Measurements from ENCODE around the gene DHH.

DHH gene

DNA sequence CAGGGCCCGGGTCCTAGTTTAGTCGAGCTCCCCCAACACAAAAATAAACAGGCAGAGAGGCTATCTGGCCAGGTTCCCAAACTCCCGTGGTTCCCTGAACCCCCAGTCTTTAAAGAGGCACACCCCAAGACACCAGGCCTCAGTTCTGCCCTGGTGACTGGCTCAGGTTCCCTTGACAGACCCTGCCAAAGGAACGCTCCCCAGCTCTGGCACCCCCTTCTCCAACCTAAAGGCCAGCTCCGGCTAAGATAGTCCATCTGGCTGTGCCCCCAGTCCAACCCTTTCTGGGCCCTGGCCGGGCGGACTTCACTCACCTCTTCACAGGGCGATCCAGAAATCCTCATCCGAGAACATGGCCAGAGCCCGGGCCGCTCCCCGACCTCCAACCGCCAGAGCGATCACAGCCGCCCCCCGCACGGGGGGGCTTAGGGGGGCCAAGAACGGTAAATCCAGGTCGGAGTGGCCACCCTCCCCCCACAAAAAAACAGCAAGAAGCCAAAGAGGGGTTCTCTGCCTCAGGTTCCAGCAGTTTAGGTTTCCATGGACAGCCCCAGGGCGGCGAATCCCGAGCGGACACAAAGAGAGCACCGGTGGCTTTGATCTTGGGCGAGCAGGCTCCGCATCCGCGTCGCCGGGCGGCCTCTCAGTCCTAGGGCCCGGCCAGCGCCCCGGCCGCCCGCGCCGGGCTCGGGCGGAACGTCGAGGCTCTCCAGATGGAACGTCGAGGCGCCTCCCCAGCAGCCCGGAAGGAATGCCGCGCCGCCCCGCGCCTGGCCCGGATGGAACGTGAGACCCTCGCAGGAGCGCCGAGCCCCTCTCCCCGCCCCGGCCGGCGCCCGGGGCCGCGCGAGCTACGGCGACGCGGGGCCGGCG, 35.1 kb downstream of the DHH start:
- H3K4me3 ChIP-seq (ENCODE audit: insufficient read depth, low read depth, low read length, poor library complexity, severe bottlenecking), result peak overlapping the region; percentile 98
- DNase-seq, result peak in 1 of 3 donors; percentile 9
- H3K4me1 ChIP-seq (ENCODE audit: control insufficient read depth, insufficient read depth, low read length, poor library complexity, severe bottlenecking), result peaks cover 51% of the 10 kb centered on the region

DNA sequence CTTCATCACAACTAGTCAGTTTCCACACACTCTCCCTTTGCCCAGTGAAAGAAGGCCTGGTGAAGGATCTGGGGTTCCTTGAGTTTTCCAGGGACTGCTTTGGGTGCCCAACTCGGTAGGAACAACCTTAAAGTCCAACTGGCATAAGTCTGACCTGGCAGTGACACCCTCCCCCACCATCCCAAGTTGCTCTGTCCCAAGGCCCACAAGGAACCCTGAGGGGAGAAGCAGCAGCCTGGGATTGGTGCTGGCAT, 35.6 kb downstream of the DHH start:
- Histone ChIP-seq H3K4me1 (ENCODE audit: control insufficient read depth, insufficient read depth, low read length, poor library complexity, severe bottlenecking) (peaks cover 51% of the 10 kb centered on the region), H3K27ac (ENCODE audit: insufficient read depth, low read length, poor library complexity, severe bottlenecking) (peak overlapping the region; percentile 94), H3K27me3 (replicated peaks; ENCODE audit: control insufficient read depth, insufficient read depth, low read length, poor library complexity, severe bottlenecking) (no peaks in the 10 kb centered on the region), H3K36me3 (ENCODE audit: control insufficient read depth, insufficient read depth, low read length) (peaks cover 10% of the 10 kb centered on the region), H3K4me3 (ENCODE audit: insufficient read depth, low read depth, low read length, poor library complexity, severe bottlenecking) (peak overlapping the region; percentile 98), H3K9me3 (ENCODE audit: control insufficient read depth, low read length) (no peaks in the 10 kb centered on the region)
- no peak for DNase-seq

More for the DNA sequence above, 35.1 kb downstream of the DHH start:
- Histone ChIP-seq H3K27me3 (replicated peaks; ENCODE audit: control insufficient read depth, insufficient read depth, low read length, poor library complexity, severe bottlenecking) (no peaks in the 10 kb centered on the region), H3K9me3 (ENCODE audit: control insufficient read depth, low read length) (no peaks in the 10 kb centered on the region), H3K27ac (ENCODE audit: insufficient read depth, low read length, poor library complexity, severe bottlenecking) (peak overlapping the region; percentile 94), H3K36me3 (ENCODE audit: control insufficient read depth, insufficient read depth, low read length) (peaks cover 5% of the 10 kb centered on the region)

- H3K4me1 ChIP-seq (ENCODE audit: control insufficient read depth, insufficient read depth, low read length, poor library complexity, severe bottlenecking), result peaks cover 51% of the 10 kb centered on the region
- H3K27ac ChIP-seq (ENCODE audit: insufficient read depth, low read length, poor library complexity, severe bottlenecking), result peak overlapping the region; percentile 94
- DNase-seq, result no peak
Measured at GRCh38 chr12:49058366-49059044, 36.1 kb downstream of the DHH start.

DNA sequence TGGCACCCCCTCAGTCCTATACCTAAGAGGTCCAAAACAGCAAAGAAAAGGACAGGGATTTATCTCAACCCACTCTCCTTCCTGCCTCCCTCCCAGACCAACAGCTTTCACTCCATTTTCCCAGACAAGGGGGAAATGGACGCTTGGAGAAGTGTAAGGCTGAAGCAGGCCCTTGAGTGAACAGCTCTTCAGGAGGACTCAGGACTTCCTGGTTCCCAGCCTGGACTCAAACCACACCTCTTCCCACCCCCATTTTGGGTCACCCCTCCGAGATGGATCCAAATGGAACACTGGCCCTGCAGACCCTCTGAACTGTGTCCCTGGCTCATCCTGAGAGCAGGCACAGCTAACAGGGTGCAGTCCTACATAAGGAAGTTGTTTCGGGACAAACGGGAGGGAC, 36.7 kb downstream of the DHH start:
- DNase-seq, result no peak
- peak overlapping the region; percentile 94 for H3K27ac ChIP-seq (ENCODE audit: insufficient read depth, low read length, poor library complexity, severe bottlenecking)
- H3K27me3 ChIP-seq (replicated peaks; ENCODE audit: control insufficient read depth, insufficient read depth, low read length, poor library complexity, severe bottlenecking), result no peaks in the 10 kb centered on the region
- H3K4me1 ChIP-seq (ENCODE audit: control insufficient read depth, insufficient read depth, low read length, poor library complexity, severe bottlenecking), result peaks cover 51% of the 10 kb centered on the region
- no peaks in the 10 kb centered on the region for H3K9me3 ChIP-seq (ENCODE audit: control insufficient read depth, low read length)
- peak overlapping the region; percentile 46 for H3K4me3 ChIP-seq (ENCODE audit: insufficient read depth, low read depth, low read length, poor library complexity, severe bottlenecking)
- H3K36me3 ChIP-seq (ENCODE audit: control insufficient read depth, insufficient read depth, low read length), result peaks cover 21% of the 10 kb centered on the region

More at GRCh38 chr12:49058366-49059044, 36.1 kb downstream of the DHH start:
- Histone ChIP-seq H3K36me3 (ENCODE audit: control insufficient read depth, insufficient read depth, low read length) (peaks cover 15% of the 10 kb centered on the region), H3K4me3 (ENCODE audit: insufficient read depth, low read depth, low read length, poor library complexity, severe bottlenecking) (peak overlapping the region; percentile 98), H3K9me3 (ENCODE audit: control insufficient read depth, low read length) (no peaks in the 10 kb centered on the region), H3K27me3 (replicated peaks; ENCODE audit: control insufficient read depth, insufficient read depth, low read length, poor library complexity, severe bottlenecking) (no peaks in the 10 kb centered on the region)

DNA sequence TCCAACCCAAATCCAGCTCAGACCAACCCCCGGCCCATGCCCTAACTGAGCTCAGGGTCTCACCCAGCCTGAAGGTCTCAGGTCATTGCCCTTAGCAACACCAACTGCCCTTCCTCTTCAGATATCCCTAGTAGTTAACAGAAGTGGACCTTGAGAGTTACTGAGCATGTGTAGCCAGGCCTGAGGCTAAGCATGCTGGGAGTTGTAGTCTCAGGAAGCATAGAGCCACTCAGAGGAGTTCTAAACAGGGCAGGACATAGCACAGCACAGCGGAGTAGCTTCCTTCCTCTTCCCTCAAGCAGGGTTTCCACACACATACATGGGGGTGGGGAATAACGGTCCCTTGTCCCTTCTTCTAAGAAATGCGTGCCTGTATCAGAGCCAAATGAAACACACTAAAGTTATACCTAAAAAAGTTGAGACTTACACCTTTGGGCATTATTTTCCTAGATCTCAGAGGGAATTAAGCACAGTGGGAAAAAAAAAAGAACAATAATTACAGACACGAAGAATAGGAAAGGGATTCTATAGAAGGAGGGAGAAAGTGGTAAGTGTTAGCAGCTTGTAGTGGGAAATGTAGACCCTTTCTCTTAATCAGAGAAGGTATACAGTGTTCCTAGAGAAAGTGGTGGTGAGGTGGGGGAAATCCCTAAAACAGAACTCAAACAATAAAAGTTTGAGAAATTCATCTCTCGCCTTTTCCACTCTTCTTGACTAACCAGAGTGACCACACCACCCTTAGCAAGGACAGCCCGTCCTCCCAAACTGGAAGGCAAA, 38.4 kb downstream of the DHH start:
- H3K27ac ChIP-seq (ENCODE audit: insufficient read depth, low read length, poor library complexity, severe bottlenecking), result peak overlapping the region; percentile 94
- H3K27me3 ChIP-seq (replicated peaks; ENCODE audit: control insufficient read depth, insufficient read depth, low read length, poor library complexity, severe bottlenecking), result no peaks in the 10 kb centered on the region
- H3K36me3 ChIP-seq (ENCODE audit: control insufficient read depth, insufficient read depth, low read length), result peaks cover 38% of the 10 kb centered on the region
- no peaks in the 10 kb centered on the region for H3K9me3 ChIP-seq (ENCODE audit: control insufficient read depth, low read length)
- DNase-seq, result peak; percentile 17 to 37 (median 27)
- H3K4me1 ChIP-seq (ENCODE audit: control insufficient read depth, insufficient read depth, low read length, poor library complexity, severe bottlenecking), result peaks cover 49% of the 10 kb centered on the region
- H3K4me3 ChIP-seq (ENCODE audit: insufficient read depth, low read depth, low read length, poor library complexity, severe bottlenecking), result peak overlapping the region; percentile 3

DNA sequence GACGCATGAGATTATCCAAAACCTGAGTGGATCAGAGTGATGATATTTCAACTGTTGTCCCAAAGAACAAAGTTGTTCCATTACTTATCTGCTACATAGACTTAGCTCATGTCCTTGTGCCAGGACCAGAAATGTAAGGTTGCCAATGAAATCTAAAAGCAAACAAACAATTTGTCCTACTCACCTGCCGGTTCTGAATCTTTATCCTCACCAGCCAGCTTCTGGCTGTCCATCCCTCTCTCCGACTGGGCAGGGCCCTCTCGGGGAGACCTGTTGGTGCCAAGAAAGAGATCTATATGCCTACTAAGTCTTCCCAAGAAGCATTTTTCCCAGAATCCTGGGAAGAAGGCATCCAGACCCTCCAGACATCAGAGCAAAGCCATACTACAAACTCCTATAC, 39.5 kb downstream of the DHH start:
- H3K36me3 ChIP-seq (ENCODE audit: control insufficient read depth, insufficient read depth, low read length), result peaks cover 49% of the 10 kb centered on the region
- no peak overlapping the region for H3K4me3 ChIP-seq (ENCODE audit: insufficient read depth, low read depth, low read length, poor library complexity, severe bottlenecking)
- H3K4me1 ChIP-seq (ENCODE audit: control insufficient read depth, insufficient read depth, low read length, poor library complexity, severe bottlenecking), result peaks cover 45% of the 10 kb centered on the region

DNA sequence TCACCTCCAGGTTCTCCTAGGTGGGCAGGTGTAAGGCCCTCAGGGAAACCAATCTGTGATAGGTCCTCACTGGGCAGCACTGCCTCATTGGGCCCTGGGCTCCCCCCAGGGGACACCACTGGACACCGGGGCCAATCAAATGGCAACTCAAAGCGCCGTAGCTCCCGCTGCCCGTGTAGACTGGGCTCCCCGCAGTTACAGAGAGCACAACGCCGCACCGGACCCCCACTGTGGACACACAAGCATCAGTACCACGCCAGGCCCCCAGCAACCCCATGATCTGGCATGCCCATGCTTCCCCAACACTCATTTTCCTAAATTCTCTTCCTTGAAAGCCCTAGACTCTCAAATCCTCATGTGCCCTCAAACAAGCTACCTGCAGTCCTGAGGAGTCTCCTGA, 40.1 kb downstream of the DHH start:
- Histone ChIP-seq H3K4me3 (ENCODE audit: insufficient read depth, low read depth, low read length, poor library complexity, severe bottlenecking) (no peak overlapping the region), H3K4me1 (ENCODE audit: control insufficient read depth, insufficient read depth, low read length, poor library complexity, severe bottlenecking) (peaks cover 45% of the 10 kb centered on the region), H3K27me3 (replicated peaks; ENCODE audit: control insufficient read depth, insufficient read depth, low read length, poor library complexity, severe bottlenecking) (no peaks in the 10 kb centered on the region), H3K36me3 (ENCODE audit: control insufficient read depth, insufficient read depth, low read length) (peaks cover 55% of the 10 kb centered on the region), H3K27ac (ENCODE audit: insufficient read depth, low read length, poor library complexity, severe bottlenecking) (no peak overlapping the region), H3K9me3 (ENCODE audit: control insufficient read depth, low read length) (no peaks in the 10 kb centered on the region)
- no peak for DNase-seq

More for the DNA sequence above, 39.5 kb downstream of the DHH start:
- DNase-seq, result no peak
- Histone ChIP-seq H3K27ac (ENCODE audit: insufficient read depth, low read length, poor library complexity, severe bottlenecking) (no peak overlapping the region), H3K27me3 (replicated peaks; ENCODE audit: control insufficient read depth, insufficient read depth, low read length, poor library complexity, severe bottlenecking) (no peaks in the 10 kb centered on the region), H3K9me3 (ENCODE audit: control insufficient read depth, low read length) (no peaks in the 10 kb centered on the region)

- no peak for DNase-seq
- H3K27ac ChIP-seq (ENCODE audit: insufficient read depth, low read length, poor library complexity, severe bottlenecking), result no peak overlapping the region
- H3K36me3 ChIP-seq (ENCODE audit: control insufficient read depth, insufficient read depth, low read length), result peaks cover 59% of the 10 kb centered on the region
- H3K9me3 ChIP-seq (ENCODE audit: control insufficient read depth, low read length), result no peaks in the 10 kb centered on the region
- H3K4me3 ChIP-seq (ENCODE audit: insufficient read depth, low read depth, low read length, poor library complexity, severe bottlenecking), result no peak overlapping the region
- no peaks in the 10 kb centered on the region for H3K27me3 ChIP-seq (replicated peaks; ENCODE audit: control insufficient read depth, insufficient read depth, low read length, poor library complexity, severe bottlenecking)
- peaks cover 45% of the 10 kb centered on the region for H3K4me1 ChIP-seq (ENCODE audit: control insufficient read depth, insufficient read depth, low read length, poor library complexity, severe bottlenecking)
Measured at GRCh38 chr12:49054096-49054495, 40.5 kb downstream of the DHH start.

DNA sequence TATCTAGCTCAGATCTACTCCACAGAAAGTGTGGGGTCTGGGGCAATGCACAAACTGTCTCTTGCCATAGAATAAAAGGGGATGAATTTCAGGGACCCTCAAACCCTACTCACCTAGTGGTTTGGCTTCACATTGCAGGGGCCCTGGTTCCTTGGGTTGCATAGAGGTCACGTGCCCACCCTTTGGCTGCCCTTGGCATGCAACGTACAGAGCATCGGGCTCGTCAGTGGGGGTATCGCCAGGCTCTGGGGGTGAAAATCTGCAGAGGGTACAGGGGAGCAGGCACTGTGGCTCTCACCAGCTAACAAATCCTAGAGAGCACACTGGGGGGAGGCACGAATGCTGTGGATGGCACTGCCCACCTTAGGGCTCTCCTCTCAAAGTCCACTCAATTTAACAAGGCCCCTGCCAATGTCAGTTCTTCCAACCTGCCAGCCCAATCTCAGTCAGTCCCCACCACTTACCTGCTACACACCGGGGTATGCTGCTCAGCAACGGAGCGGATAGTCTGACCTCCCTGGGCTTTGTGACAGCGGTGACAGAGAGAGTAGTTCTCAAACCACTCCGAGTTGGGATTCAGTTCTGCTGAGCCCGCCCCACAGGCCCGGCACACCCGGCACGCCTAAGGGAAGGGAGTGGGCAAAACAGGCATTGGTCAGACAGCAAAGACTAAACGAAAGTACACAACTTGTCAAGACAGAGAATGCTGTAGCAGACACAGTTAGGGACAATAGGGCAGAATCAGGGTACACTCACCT, 42.0 kb downstream of the DHH start:
- no peak overlapping the region for H3K27ac ChIP-seq (ENCODE audit: insufficient read depth, low read length, poor library complexity, severe bottlenecking)
- H3K9me3 ChIP-seq (ENCODE audit: control insufficient read depth, low read length), result no peaks in the 10 kb centered on the region
- no peak for DNase-seq
- H3K4me3 ChIP-seq (ENCODE audit: insufficient read depth, low read depth, low read length, poor library complexity, severe bottlenecking), result no peak overlapping the region
- H3K4me1 ChIP-seq (ENCODE audit: control insufficient read depth, insufficient read depth, low read length, poor library complexity, severe bottlenecking), result peaks cover 30% of the 10 kb centered on the region
- peaks cover 74% of the 10 kb centered on the region for H3K36me3 ChIP-seq (ENCODE audit: control insufficient read depth, insufficient read depth, low read length)
- no peaks in the 10 kb centered on the region for H3K27me3 ChIP-seq (replicated peaks; ENCODE audit: control insufficient read depth, insufficient read depth, low read length, poor library complexity, severe bottlenecking)
